GM12874 (cell line): Measurements from ENCODE around the gene CCN6.

ENCODE experiments used
- TF ChIP-seq, protein P1 (sequence below): IDR thresholded peaks from 2 replicates; pipeline ENCODE4 v1.5.1; 2011; ENCODE audit warnings: low read depth, mild to moderate bottlenecking, control low read depth, low read length, moderate library complexity; ENCODE audit not compliant: insufficient read depth

Gene CCN6

DNA sequence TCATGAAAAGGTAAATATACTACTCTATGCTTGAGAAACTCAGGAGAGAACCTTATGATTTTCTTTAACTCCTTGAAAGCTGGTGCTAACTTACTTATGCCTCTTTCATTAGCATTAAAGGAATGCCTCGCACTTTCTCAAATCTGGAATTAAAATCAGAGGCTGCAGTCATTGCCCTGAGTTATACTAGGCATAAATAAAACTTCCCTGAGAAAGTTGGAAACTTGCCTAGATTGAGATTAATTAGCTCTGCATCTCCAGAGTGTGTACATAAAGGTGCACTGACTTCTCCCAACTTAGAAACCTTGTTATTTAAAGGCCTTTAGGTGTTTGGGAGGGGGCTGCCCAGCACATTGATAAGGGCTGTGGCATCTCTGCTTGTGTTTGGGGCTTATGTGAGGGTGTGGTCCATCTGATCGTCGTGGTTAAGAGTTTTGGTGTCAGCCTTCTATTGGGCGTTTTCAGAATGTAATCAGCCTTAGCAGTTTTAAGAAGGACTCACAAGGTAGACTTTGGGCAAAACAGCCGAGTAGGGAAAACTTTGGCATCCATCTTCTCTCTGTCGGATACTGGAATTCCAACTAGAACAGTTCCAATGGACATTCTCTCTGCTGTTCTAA lies 32.1 kb upstream of the CCN6 start:
- TF ChIP-seq, protein P1, sequence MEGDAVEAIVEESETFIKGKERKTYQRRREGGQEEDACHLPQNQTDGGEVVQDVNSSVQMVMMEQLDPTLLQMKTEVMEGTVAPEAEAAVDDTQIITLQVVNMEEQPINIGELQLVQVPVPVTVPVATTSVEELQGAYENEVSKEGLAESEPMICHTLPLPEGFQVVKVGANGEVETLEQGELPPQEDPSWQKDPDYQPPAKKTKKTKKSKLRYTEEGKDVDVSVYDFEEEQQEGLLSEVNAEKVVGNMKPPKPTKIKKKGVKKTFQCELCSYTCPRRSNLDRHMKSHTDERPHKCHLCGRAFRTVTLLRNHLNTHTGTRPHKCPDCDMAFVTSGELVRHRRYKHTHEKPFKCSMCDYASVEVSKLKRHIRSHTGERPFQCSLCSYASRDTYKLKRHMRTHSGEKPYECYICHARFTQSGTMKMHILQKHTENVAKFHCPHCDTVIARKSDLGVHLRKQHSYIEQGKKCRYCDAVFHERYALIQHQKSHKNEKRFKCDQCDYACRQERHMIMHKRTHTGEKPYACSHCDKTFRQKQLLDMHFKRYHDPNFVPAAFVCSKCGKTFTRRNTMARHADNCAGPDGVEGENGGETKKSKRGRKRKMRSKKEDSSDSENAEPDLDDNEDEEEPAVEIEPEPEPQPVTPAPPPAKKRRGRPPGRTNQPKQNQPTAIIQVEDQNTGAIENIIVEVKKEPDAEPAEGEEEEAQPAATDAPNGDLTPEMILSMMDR = no peak

DNA sequence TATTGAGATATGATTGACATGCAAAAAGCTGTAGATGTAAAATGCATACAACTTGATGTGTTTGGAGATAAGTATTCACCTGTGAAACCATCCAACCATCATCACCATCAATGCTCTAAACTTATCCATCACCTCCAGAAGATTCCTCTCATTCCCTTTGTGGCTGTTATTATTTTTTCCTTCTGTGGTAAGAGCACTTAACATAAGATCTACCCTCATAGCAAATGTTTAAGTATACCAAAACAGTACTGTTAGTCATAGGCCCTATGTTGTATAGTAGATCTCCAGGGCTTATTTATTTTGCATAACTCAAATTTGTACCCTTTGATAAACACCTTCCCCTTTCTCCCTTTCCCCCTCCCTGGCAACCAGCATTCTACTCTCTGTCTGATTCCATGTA lies 31.2 kb upstream of the CCN6 start:
- TF ChIP-seq, protein P1 = no peak

DNA sequence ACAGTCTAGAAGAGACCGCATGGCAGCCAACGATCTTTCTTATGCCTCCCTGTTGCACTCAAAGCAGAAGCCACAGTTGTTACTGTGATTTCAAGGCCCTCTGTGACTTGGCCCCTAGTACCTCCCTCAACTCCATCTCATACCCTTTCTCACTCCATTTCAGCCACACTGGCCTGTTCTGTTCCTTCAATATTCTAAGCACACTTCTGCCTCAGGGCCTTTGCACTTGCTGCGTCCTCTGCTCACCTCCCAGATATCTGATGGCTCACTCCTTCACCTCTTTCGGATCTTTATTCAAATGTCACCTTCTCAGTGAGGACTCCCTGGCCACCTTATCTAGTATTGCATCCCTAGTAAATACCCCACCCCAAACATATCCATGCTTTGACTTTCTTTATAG lies 29.4 kb upstream of the CCN6 start:
- TF ChIP-seq, protein P1 = no peak

DNA sequence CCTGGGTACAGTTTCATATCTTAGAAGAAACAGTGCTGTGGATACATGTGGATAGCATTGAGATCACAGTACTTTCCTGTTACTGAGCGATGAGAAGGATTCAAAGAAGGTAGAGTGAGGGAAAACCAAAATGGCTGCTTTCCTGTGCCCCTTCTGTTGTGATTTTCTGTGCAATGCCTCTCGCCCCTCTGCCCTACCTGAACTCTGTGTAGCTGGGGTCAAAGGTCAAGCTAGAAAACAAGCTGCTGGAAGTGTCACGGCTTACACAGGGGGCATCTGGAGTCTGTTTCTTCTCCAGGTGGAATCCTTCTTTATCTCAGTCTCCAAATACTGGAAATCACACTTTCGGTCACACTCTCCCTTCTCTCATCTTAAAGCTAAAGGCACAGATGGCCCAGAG lies 27.0 kb upstream of the CCN6 start:
- TF ChIP-seq, protein P1 = no peak

DNA sequence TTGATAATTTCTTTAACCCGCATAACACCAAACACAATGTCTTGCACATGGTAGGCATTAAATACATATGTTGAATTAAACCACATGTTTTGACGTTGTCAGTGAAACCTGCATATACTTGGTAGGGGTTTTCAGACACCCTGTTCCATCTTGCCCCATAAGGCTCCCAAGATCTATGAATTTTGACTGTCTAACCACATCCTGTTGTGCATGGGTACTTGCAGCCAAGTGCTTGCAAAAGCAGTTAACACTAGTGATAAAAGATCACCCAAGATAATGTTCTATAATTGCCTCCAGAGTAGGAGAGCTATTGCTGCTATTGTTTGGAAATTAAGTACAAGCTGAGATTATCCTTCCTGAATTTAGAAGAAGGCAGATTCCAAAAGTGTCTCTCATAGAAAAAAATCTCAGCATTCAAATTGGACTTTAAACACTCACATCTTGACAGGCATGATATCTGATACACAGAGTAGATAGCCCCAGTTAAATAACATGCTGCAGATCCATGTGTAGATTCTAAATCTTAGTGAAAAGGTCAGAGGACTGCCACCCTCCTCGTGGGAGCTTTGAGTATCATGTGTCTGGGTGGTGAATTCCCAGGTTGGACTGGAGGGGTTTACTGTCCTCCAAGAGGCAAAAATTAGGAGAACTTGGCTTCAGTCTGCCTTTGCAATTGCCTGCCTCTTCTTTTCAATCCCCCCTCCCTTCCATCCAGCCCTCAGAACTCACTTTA lies 25.8 kb upstream of the CCN6 start:
- TF ChIP-seq, protein P1 = no peak

DNA sequence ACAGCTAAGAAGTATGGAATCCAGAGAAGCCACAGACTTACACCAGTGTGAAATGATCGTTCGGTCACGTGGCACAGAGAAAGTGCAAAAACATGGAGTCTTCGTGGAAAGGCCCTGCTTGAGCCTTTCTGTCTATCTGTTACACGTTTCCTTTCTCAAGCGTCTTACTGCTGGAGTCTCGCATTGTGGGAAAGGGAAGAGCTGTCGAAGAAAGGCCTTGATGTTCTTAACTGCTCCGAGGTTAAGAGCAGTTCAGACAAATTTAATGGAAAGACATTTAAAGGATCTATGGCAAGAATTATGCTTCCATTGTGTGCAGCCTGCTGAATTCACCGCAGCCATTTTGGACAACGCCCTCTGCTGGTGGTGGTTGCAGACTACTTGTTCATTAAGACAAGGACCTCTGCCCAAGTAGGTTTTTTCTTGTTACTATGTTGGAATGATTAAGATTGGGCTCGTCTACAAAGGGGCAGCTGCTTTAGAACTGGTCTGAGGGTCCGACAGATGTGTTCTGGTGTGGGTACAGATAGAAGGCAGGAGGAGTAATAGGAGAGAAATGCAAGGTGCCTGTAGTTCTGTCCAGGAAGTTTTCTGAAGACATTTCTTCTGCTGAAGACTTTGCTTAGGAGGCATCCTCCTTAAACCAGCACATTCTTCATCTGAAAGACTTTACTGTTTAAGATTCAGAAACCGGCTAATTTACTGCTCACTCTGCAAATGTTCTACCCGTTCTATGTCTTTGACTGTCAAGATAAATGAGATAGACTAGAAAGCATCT lies 24.7 kb upstream of the CCN6 start:
- TF ChIP-seq, protein P1 = peak; percentile 81

DNA sequence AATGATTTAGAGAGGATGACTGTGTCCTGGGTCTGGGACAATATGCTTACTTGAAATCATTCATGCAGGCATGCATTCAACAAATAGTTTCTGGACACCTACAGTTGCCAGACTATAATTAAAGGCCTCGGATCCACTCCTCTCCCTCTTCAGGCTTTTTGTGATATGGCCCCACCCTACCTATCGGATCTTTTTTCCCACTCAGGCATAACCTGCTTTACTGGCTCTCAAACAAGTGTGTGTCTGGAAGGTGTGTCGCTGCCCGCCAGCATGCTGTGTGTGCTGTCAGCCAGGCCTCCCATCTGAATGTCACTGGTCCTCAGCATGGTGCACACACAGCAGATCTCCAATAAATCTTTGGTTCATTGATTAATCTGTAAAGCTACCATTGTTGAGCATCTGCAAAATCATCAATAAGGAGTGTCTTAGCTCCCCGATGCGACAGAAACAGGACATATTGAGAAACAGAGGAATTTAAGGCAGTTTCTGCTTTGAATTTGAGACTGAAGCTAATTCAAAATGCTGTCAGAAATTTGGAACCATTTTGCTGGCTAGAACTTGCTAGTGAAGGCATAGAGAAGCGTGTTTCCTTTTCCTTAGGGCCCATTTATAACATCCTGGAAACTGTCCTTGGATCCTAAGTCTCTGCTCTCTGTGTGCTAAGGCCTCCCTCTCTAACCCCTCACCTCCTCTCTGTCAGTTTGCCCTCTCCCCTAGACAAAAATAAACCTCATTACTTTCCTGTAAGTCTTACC lies 23.5 kb upstream of the CCN6 start:
- TF ChIP-seq, protein P1 = no peak
